ENCODE measurements around the gene BTG1. TPM values are rescaled to one million over a fixed set of nuclear protein-coding genes. Genes with fewer than 3 reads are reported as not detected.

Gene BTG1, protein sequence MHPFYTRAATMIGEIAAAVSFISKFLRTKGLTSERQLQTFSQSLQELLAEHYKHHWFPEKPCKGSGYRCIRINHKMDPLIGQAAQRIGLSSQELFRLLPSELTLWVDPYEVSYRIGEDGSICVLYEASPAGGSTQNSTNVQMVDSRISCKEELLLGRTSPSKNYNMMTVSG
- total RNA-seq = 10 to 100 TPM; 18.3 to 42.7 (median 35.3) TPM

DNA sequence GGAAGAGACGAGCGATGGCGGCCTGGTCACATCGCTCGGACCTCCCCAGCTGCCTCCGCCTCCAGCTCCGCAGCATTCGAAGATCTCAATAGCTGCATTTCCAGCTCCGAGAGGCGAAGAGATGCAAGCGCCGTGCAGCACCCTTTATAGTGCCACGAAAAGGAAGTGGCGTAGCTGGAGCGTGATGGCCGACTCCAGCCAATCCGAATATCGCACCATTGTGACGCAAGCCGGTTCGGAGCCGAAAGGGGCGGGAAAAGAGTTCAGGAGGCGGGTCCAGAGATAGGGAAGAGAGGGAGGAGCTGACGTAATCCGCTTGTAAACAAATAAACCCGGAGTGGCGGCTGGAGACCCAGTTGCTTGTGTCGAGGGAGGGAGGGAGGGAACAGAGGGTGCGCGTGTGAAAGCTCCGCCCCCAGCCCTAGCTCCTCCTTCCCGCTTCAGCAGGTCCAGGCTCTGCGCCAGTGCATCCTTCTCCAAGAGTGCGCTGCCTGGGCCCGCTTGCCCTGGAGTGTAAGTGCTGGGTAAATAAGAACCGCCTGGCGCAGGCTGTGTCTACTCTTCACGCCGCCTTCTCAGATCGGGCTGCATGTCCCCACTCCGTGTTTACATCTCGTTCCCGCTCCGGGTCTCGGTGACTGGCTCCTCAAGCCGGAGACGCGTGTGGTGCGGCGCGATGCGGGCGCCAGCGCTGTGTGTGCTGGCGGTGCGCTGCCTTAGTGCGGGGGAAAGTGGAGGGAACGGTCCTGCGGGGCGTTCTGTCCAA lies at the start of gene BTG1:
BTG1 (minus strand) TSS at position 116 of the 766 bp plus-strand sequence. CDS start 311 bp downstream, outside the sequence.
- Histone ChIP-seq H3K4me3 (peak within 1 kb of the TSS; percentile 83 to 100 (median 94)), H3K9me3 (no peaks in the 10 kb centered on the region), H3K27me3 (no peaks in the 10 kb centered on the region), H3K36me3 (peaks cover 0 to 32% (median 2%) of the 10 kb centered on the region in 3 donors), H3K27ac (peak within 1 kb of the TSS; percentile 98 to 100 (median 100)), H3K4me1 (peaks cover 0 to 54% (median 0%) of the 10 kb centered on the region in 3 donors)
- intact Hi-C loops (cut with DNase I) = loop anchor here (5.0 to 10.0 kb wide), 2 partner anchors 429 to 764 kb away; no protein-coding TSS in a partner anchor
- TF ChIP-seq POLR2A (IDR thresholded peaks at IDR 0.05) = peak; percentile 84 to 100 (median 97)
- TF ChIP-seq, protein P1, sequence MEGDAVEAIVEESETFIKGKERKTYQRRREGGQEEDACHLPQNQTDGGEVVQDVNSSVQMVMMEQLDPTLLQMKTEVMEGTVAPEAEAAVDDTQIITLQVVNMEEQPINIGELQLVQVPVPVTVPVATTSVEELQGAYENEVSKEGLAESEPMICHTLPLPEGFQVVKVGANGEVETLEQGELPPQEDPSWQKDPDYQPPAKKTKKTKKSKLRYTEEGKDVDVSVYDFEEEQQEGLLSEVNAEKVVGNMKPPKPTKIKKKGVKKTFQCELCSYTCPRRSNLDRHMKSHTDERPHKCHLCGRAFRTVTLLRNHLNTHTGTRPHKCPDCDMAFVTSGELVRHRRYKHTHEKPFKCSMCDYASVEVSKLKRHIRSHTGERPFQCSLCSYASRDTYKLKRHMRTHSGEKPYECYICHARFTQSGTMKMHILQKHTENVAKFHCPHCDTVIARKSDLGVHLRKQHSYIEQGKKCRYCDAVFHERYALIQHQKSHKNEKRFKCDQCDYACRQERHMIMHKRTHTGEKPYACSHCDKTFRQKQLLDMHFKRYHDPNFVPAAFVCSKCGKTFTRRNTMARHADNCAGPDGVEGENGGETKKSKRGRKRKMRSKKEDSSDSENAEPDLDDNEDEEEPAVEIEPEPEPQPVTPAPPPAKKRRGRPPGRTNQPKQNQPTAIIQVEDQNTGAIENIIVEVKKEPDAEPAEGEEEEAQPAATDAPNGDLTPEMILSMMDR (IDR thresholded peaks at IDR 0.05) = peak in 3 of 6 experiments; percentile 6 to 33 (median 13)
- WGBS, 2 donors = 0 to 1% methylated on average over 28 to 34 of the region's 61 CpGs
- peak; percentile 98 for DNase-seq

DNA sequence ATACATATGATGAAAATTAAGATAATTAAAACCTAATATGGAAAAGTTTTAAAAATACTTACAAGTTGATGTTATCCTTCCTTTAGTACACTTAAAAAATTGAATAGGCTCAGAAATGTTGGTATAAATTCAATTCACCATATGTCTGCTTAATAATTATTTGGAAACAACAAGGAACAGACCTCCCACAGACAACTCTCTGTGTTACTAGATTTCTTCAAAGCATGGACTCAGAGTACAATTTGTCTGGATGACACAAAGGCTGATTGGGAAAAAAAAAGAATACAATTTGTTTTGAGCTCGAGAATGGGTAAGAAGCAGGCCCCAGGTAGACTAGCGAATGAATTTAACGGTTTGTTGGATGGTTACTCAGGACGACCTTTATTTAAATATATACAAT lies 48.9 kb upstream of the BTG1 start:
- Histone ChIP-seq H3K4me3 (no peak overlapping the region), H3K36me3 (no peaks in the 10 kb centered on the region), H3K4me1 (peaks cover 0 to 13% (median 3%) of the 10 kb centered on the region in 3 donors), H3K9me3 (peaks cover 0 to 7% (median 0%) of the 10 kb centered on the region in 3 donors), H3K27ac (no peak overlapping the region), H3K27me3 (no peaks in the 10 kb centered on the region)
- 89 to 93% methylated on average over 4 of the region's 4 CpGs for WGBS, 2 donors
- no peak for DNase-seq
- intact Hi-C loops (cut with DNase I) = no loop called here
- TF ChIP-seq, protein P1 (IDR thresholded peaks at IDR 0.05) = no peak
- no peak for TF ChIP-seq POLR2A (IDR thresholded peaks at IDR 0.05)

DNA sequence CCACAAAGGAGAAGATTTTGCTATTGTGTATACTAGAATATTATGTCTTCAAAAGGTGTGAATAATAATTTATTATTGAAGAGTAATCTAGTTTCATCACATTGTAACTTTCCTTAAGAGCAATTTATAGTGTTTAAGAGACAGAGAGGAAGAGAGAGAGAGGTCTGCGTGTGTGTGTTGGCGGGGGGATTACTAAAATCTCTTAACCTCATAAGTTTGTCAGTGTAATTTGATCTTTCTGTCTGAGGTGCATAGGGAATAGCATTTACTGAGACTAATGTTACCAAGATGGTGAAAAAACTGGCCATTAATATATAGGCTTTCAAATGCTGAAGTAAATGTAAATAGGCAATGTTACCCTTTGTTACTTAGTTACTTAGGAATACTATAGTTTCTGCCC lies 48.2 kb upstream of the BTG1 start:
- Histone ChIP-seq H3K36me3 (no peaks in the 10 kb centered on the region), H3K9me3 (peaks cover 0 to 7% (median 0%) of the 10 kb centered on the region in 3 donors), H3K4me3 (no peak overlapping the region), H3K27me3 (no peaks in the 10 kb centered on the region), H3K27ac (no peak overlapping the region), H3K4me1 (peaks cover 0 to 13% (median 3%) of the 10 kb centered on the region in 3 donors)
- no peak for DNase-seq
- intact Hi-C loops (cut with DNase I) = no loop called here
- 90 to 94% methylated on average over 2 of the region's 2 CpGs for WGBS, 2 donors
- TF ChIP-seq POLR2A (IDR thresholded peaks at IDR 0.05) = no peak
- TF ChIP-seq, protein P1 (IDR thresholded peaks at IDR 0.05) = no peak

DNA sequence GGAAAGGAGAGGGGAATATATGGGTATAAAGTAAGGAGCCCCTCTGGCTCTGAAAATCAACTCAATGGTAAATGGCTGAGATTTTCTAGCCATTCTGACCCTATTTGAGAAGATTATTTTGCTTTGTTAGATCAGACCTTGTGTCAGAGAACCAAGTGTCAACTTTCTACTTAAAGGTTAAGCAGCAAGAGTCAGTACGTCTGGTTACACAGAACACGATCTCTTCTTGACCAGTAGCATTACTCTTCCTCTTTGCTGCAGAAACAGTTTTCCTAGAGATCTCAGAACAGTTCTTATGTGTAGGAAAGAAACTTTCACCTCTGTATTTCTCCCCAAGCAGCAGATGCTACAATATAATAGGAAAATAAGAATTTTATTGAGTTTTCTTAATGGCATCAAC lies 47.4 kb upstream of the BTG1 start:
- no peak for TF ChIP-seq POLR2A (IDR thresholded peaks at IDR 0.05)
- TF ChIP-seq, protein P1 (IDR thresholded peaks at IDR 0.05) = no peak
- Histone ChIP-seq H3K4me3 (no peak overlapping the region), H3K36me3 (no peaks in the 10 kb centered on the region), H3K27me3 (no peaks in the 10 kb centered on the region), H3K4me1 (peaks cover 0 to 13% (median 3%) of the 10 kb centered on the region in 3 donors), H3K27ac (no peak overlapping the region), H3K9me3 (peaks cover 0 to 7% (median 0%) of the 10 kb centered on the region in 3 donors)
- WGBS, 2 donors = 73 to 95% methylated on average over 2 of the region's 2 CpGs
- no peak for DNase-seq
- intact Hi-C loops (cut with DNase I) = no loop called here

DNA sequence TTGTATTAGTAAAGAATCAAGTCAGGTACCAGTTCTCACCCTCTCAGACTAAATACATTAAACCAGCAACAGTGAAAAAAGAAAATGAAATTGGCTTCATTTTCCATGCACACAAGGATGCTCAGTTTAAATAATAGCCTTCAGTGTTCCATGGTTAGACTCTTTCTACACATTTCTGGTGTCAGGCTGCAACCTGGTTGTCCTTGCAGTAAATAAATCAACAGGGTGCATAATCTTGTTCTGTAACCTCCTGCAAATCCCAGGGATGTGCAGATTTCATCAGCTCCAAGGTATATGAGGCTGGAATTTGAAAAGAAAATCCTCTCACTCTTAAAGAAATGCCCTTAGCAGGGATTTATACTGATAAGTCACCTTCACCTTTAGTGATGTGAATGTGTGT lies 46.7 kb upstream of the BTG1 start:
- intact Hi-C loops (cut with DNase I) = no loop called here
- Histone ChIP-seq H3K27ac (no peak overlapping the region), H3K27me3 (no peaks in the 10 kb centered on the region), H3K4me1 (peaks cover 0 to 13% (median 3%) of the 10 kb centered on the region in 3 donors), H3K36me3 (no peaks in the 10 kb centered on the region), H3K9me3 (peaks cover 0 to 7% (median 0%) of the 10 kb centered on the region in 3 donors), H3K4me3 (no peak overlapping the region)
- no peak for TF ChIP-seq POLR2A (IDR thresholded peaks at IDR 0.05)
- TF ChIP-seq, protein P1 (IDR thresholded peaks at IDR 0.05) = no peak
- no peak for DNase-seq
